ENCODE data around the gene PLEKHA6.

DNA sequence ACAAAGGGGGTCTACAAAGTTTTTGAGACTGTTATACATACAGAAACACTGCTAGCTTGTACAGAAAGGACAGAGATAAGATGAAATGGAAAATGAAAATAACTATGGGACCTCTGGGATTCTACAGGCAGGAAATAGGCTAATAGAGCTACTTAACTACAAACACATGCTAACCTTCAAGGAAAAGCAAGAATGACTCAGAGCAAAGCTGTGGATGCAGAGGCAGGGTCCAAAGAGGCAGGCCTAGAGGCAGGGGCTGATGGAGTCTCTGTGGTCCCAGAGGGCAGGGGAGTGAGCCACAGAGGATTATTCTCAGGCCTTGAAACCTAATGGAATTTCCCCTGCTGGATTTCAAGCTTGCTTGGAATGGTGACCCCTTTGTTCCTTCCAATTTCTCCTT, 127.2 kb downstream of the PLEKHA6 start:
- no peak for TF ChIP-seq EZH2 (IDR thresholded peaks at IDR 0.05; ENCODE audit: borderline replicate concordance, insufficient read depth, low read depth, low read length, poor library complexity, severe bottlenecking)
- TF ChIP-seq, protein P1, sequence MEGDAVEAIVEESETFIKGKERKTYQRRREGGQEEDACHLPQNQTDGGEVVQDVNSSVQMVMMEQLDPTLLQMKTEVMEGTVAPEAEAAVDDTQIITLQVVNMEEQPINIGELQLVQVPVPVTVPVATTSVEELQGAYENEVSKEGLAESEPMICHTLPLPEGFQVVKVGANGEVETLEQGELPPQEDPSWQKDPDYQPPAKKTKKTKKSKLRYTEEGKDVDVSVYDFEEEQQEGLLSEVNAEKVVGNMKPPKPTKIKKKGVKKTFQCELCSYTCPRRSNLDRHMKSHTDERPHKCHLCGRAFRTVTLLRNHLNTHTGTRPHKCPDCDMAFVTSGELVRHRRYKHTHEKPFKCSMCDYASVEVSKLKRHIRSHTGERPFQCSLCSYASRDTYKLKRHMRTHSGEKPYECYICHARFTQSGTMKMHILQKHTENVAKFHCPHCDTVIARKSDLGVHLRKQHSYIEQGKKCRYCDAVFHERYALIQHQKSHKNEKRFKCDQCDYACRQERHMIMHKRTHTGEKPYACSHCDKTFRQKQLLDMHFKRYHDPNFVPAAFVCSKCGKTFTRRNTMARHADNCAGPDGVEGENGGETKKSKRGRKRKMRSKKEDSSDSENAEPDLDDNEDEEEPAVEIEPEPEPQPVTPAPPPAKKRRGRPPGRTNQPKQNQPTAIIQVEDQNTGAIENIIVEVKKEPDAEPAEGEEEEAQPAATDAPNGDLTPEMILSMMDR (IDR thresholded peaks at IDR 0.05): no peak
